Measurements from ENCODE around the gene RNU5D-1.

GRCh38 chr1:44713321-44713781 lies 17.6 kb downstream of the RNU5D-1 start:
- TF ChIP-seq CTCF (IDR thresholded peaks at IDR 0.05 in 8 of 11, conservative IDR thresholded peaks at IDR 0.05 in 3 of 11) (no peak), POLR2A (IDR thresholded peaks at IDR 0.05) (no peak), POLR2AphosphoS5 (IDR thresholded peaks at IDR 0.05) (no peak)

Measured in spleen (tissue), 7 donors.